Testis (tissue), 3 donors: ENCODE data around the gene SLC13A5. TPM values are rescaled to one million over a fixed set of nuclear protein-coding genes. Genes with fewer than 3 reads are reported as not detected.
"Not testable (repeated sequence)": the region's sequence is repeated elsewhere in the genome, so short reads cannot be mapped to it uniquely, and the experiment has no call there.

ENCODE experiments used
- DNase-seq: peaks from one replicate; pipeline ENCODE4 v3.0.0-alpha.2; 2019
- H3K27ac ChIP-seq, 2 donors: fragments of 200-600 bp; sonication (generic); one replicate each; pipeline ENCODE4 v1.5.1; 2019
- H3K27me3 ChIP-seq: fragments of 200-600 bp; sonication (generic); one replicate; pipeline ENCODE4 v1.5.1; 2019
- H3K36me3 ChIP-seq: fragments of 200-600 bp; sonication (generic); one replicate; pipeline ENCODE4 v1.5.1; 2017; ENCODE audit warnings: low read depth; ENCODE audit errors: missing control alignments
- H3K4me1 ChIP-seq: fragments of 200-600 bp; sonication (generic); one replicate; pipeline ENCODE4 v1.5.1; 2019
- H3K4me3 ChIP-seq, 2 donors: fragments of 200-600 bp; sonication (generic); one replicate each; pipeline ENCODE4 v1.5.1; 2017 to 2019
- H3K9me3 ChIP-seq: fragments of 200-600 bp; sonication (generic); one replicate; pipeline ENCODE4 v1.5.1; 2017
- POLR2A ChIP-seq: fragments of 450-650 bp; IDR thresholded peaks from one replicate; pipeline ENCODE4 v1.6.1; 2017; ENCODE audit warnings: antibody characterized with exemption, mild to moderate bottlenecking, moderate library complexity
- WGBS, 2 donors: methylation state at CpG; one replicate each; pipeline ENCODE4 v1.1.5; 2018; 5-methylcytosine and 5-hydroxymethylcytosine counted together
- intact Hi-C: fragments of 100-400 bp; cut with DNase I; formaldehyde crosslinking; loops from one replicate; pipeline ENCODE4 v1.15.1; 2023; ENCODE audit warnings: low total_unique reads
- polyA plus RNA-seq: library from polyadenylated mRNA; stranded (reverse); fragments of 350-450 nt; fragmentation: Illumina TruSeq; extraction: RNeasy Lipid Tissue Mini Kit (QIAGEN cat#74804); gene quantifications from one replicate; pipeline ENCODE4 v1.2.3, GENCODE V29; 2014; ENCODE audit warnings: low read depth, low replicate concordance; ENCODE audit not compliant: insufficient read depth
- total RNA-seq, 2 donors: library from RNA; depleted of rRNA; stranded (reverse); fragments of >200 nt; gene quantifications; one replicate each; pipeline ENCODE4 v1.2.3, GENCODE V29; 2016
- TF ChIP-seq, protein P1 (sequence below), 3 experiments: fragments of 450-650 bp in 2 of 3; fragments of 200-600 bp in 1 of 3; sonication (generic) in 1 of 3; IDR thresholded peaks; one replicate each; pipeline ENCODE4 v1.5.1; 2016 to 2019; ENCODE audit warnings: antibody characterized with exemption in 3 of 3, mild to moderate bottlenecking in 2 of 3, moderate library complexity in 1 of 3

SLC13A5 gene
- total and polyA plus RNA-seq, 3 donors from 2014 or later: 3.1 to 13.0 (median 3.3) TPM

- peak overlapping the region in 1 of 2 donors; percentile 80 for H3K27ac ChIP-seq
- no peaks in the 10 kb centered on the region for H3K9me3 ChIP-seq
- no peak for TF ChIP-seq POLR2A
- TF ChIP-seq, protein P1, sequence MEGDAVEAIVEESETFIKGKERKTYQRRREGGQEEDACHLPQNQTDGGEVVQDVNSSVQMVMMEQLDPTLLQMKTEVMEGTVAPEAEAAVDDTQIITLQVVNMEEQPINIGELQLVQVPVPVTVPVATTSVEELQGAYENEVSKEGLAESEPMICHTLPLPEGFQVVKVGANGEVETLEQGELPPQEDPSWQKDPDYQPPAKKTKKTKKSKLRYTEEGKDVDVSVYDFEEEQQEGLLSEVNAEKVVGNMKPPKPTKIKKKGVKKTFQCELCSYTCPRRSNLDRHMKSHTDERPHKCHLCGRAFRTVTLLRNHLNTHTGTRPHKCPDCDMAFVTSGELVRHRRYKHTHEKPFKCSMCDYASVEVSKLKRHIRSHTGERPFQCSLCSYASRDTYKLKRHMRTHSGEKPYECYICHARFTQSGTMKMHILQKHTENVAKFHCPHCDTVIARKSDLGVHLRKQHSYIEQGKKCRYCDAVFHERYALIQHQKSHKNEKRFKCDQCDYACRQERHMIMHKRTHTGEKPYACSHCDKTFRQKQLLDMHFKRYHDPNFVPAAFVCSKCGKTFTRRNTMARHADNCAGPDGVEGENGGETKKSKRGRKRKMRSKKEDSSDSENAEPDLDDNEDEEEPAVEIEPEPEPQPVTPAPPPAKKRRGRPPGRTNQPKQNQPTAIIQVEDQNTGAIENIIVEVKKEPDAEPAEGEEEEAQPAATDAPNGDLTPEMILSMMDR (IDR thresholded peaks at IDR 0.05): no peak
- no peak overlapping the region for H3K4me3 ChIP-seq
- H3K36me3 ChIP-seq: no peaks in the 10 kb centered on the region
- 46 to 50% methylated on average over 7 of the region's 7 CpGs for WGBS, 2 donors
- peak; percentile 33 for DNase-seq
- H3K4me1 ChIP-seq: peaks cover 24% of the 10 kb centered on the region
- intact Hi-C loops: no loop called here
- H3K27me3 ChIP-seq: no peaks in the 10 kb centered on the region
Measured at GRCh38 chr17:6752068-6752909, 39.1 kb upstream of the SLC13A5 start.

DNA sequence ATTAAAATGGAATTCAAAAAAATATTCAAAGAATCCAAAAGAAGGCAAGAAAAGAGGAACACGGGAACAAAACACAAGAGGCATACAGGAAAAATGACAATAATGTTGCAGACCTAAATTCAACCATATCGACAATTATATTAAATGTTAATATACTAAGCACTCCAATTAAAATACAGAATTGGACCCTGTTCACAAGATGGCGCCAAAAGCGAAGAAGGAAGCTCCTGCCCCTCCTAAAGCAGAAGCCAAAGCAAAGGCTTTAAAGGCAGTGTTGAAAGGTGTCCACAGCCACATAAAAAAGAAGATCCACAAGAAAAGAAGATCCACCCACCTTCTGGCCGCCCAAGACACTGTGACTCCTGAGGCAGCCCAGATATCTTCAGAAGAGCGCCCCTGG lies 36.4 kb upstream of the SLC13A5 start:
- 91% methylated on average over 6 of the region's 6 CpGs for WGBS, 2 donors
- Histone ChIP-seq H3K9me3 (no peaks in the 10 kb centered on the region), H3K27ac (no peak overlapping the region)

DNA sequence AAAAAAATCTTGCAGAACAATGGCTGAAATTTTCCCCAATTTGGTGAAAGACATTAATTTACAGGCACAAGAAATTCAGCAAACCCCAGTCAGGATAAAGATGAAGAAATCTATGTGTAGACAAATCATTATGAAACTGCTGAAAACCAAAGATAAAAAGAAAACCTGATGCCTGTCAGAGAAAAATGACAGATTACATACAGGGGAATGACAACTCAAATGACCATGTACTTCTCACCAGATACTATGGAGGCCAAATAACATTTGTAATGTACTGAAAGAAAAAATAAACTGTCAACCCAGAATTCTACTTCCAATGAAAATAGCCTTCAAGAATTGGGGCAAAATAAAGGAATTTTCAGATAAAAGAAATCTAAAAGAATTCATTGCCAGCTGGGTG lies 35.4 kb upstream of the SLC13A5 start:
- TF ChIP-seq POLR2A: no peak
- Histone ChIP-seq H3K36me3 (no peaks in the 10 kb centered on the region), H3K4me3 (no peak overlapping the region), H3K9me3 (no peaks in the 10 kb centered on the region), H3K27me3 (no peaks in the 10 kb centered on the region), H3K4me1 (peaks cover 12% of the 10 kb centered on the region), H3K27ac (no peak overlapping the region)
- DNase-seq: no peak
- intact Hi-C loops: no loop called here

More for the DNA sequence above, 36.4 kb upstream of the SLC13A5 start:
- no peak for DNase-seq
- Histone ChIP-seq H3K36me3 (no peaks in the 10 kb centered on the region), H3K4me1 (peaks cover 15% of the 10 kb centered on the region), H3K4me3 (no peak overlapping the region), H3K27me3 (no peaks in the 10 kb centered on the region)
- intact Hi-C loops: no loop called here
- TF ChIP-seq POLR2A: no peak
- TF ChIP-seq, protein P1 (IDR thresholded peaks at IDR 0.05): no peak

DNA sequence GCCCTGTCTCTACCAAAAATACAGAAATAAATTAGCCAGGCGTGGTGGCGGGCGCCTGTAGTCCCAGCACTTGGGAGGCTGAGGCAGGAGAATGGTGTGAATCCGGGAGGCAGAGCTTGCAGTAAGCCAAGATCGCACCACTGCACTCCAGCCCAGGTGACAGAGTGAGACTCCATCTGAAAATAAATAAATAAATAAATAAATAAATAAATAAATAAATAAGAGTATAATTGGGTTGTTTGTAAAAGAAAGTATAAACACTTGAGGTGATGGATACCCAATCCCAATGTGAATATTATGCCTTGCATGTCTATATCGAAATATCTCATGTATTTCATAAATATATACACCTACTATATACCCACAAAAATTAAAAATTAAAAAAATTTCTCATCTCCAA lies 33.5 kb upstream of the SLC13A5 start:
- H3K4me3 ChIP-seq, H3K27me3 ChIP-seq, intact Hi-C loops, DNase-seq, H3K36me3 ChIP-seq, H3K4me1 ChIP-seq, H3K9me3 ChIP-seq, H3K27ac ChIP-seq: not testable (repeated sequence)
- 96% methylated on average over 6 of the region's 6 CpGs for WGBS, 2 donors

DNA sequence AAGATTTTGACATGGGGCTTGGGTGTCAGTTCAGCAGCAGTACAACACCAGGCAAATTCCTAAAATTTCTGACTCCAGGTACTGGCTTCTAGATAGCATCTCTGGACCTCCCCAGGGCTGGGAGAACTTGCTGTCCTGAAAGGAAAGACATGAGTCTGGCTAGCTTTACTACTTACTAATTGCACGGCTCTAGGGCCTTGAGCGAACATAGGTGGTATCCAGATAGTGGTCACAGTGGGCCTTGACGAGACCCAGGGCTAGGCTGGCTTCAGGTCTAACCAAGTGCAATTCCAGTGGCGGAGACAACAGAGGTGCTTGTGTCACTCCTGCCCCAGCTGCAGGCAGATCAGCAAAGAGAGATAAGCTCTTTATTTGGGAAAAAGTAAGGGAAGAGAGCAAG lies 16.4 kb upstream of the SLC13A5 start:
- no peak overlapping the region for H3K27ac ChIP-seq
- H3K27me3 ChIP-seq: no peaks in the 10 kb centered on the region
- TF ChIP-seq POLR2A: no peak
- TF ChIP-seq, protein P1 (IDR thresholded peaks at IDR 0.05): no peak
- H3K4me3 ChIP-seq: no peak overlapping the region
- 80 to 83% methylated on average over 4 of the region's 4 CpGs for WGBS, 2 donors
- no peak for DNase-seq
- intact Hi-C loops: no loop called here
- H3K36me3 ChIP-seq: no peaks in the 10 kb centered on the region
- no peaks in the 10 kb centered on the region for H3K9me3 ChIP-seq
- H3K4me1 ChIP-seq: no peaks in the 10 kb centered on the region

DNA sequence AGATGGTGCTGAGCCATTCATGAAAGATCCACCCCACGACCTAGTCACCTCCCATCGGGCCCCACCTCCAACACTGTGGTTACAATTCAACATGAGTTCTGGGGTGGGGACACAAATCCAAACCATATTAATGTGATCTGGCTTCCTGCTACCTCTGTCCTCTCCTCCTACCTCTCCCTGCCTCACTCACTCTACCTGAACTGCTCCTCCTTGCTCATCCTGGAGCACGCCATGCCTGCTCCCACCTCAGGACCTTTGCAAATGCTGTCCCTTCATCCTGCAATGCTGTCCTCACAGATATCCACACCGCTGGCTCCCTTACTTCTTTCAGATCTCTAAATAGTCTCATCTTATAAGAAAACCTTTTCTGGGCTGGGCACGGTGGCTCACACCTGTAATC lies 10.8 kb upstream of the SLC13A5 start:
- intact Hi-C loops: no loop called here
- WGBS, 2 donors: 88 to 94% methylated on average over 5 of the region's 5 CpGs

More for the DNA sequence above, 10.8 kb upstream of the SLC13A5 start:
- H3K27me3 ChIP-seq: no peaks in the 10 kb centered on the region
- no peak overlapping the region for H3K27ac ChIP-seq
- TF ChIP-seq POLR2A: no peak
- TF ChIP-seq, protein P1 (IDR thresholded peaks at IDR 0.05): no peak
- H3K4me1 ChIP-seq: no peaks in the 10 kb centered on the region
- H3K4me3 ChIP-seq: no peak overlapping the region
- no peaks in the 10 kb centered on the region for H3K9me3 ChIP-seq
- H3K36me3 ChIP-seq: no peaks in the 10 kb centered on the region
- DNase-seq: no peak
